Stimulated activated CD8-positive, alpha-beta memory T cell treated with anti-CD3 and anti-CD28 coated beads, Interleukin-7, amount 100 ng/mL, for 48 hours (primary cell): ENCODE data around the gene TRIM6.
"Not testable (repeated sequence)": the region's sequence is repeated elsewhere in the genome, so short reads cannot be mapped to it uniquely, and the experiment has no call there.

Source experiments
- DNase-seq, 2 donors: peaks; one replicate each; pipeline ENCODE4 v3.0.0-alpha.2; 2020; ENCODE audit warnings: low read depth in 1 of 2; ENCODE audit errors: extremely low read depth in 1 of 2

TRIM6 gene, protein sequence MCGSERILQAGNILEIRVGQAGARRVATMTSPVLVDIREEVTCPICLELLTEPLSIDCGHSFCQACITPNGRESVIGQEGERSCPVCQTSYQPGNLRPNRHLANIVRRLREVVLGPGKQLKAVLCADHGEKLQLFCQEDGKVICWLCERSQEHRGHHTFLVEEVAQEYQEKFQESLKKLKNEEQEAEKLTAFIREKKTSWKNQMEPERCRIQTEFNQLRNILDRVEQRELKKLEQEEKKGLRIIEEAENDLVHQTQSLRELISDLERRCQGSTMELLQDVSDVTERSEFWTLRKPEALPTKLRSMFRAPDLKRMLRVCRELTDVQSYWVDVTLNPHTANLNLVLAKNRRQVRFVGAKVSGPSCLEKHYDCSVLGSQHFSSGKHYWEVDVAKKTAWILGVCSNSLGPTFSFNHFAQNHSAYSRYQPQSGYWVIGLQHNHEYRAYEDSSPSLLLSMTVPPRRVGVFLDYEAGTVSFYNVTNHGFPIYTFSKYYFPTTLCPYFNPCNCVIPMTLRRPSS

GRCh38 chr11:5596607-5597201, at the start of gene TRIM6:
TRIM6 (plus strand) TSS chr11:5596637; CDS start chr11:5596898, 261 bp downstream.
- no peak for DNase-seq

GRCh38 chr11:5547982-5548381, 48.5 kb upstream of the TRIM6 start:
- no peak for DNase-seq

DNA sequence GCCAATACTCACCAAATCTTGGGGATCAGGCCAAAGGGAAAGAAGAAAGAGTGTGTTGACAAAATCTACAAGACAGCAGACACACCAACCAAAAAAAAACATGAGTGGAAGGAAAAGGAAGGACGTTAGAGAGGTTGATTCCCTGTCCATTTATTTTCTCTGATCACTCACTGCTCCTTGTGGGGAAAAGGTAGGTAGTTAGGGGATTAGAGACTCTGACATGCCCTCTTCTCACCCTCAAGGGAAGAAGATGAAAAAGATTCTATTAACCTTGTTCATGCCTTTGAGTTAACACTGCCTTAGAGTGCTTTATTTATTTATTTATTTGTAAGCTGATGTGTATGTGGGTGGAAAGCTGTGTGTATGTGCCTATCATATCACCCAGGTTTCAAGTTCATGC, 48.0 kb upstream of the TRIM6 start, which contains the start of gene OR52H1:
OR52H1 (minus strand) TSS at position 101 of the 400 bp plus-strand sequence. CDS start 3,035 bp downstream, outside the sequence.
- DNase-seq, result no peak

GRCh38 chr11:5550440-5551095, 45.9 kb upstream of the TRIM6 start:
- no peak for DNase-seq

DNA sequence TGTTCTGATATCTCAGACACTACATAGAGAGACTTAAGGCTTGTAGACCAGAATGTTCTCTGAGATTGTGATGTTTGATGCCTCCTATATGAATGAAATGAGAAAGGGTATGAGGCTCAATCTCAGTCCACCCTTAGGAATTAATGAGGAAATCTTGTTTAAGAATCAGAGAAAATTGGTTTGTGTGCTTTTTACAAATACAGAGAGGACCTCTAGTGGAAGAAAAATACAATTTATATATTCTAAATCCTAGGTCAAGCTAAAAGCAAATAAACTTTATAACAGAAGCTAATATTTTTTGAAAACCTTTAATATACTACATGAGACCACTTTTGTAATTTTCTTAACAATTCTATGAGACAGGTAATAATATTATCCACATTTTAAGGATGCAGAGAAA, 43.1 kb upstream of the TRIM6 start:
- DNase-seq, result no peak

DNA sequence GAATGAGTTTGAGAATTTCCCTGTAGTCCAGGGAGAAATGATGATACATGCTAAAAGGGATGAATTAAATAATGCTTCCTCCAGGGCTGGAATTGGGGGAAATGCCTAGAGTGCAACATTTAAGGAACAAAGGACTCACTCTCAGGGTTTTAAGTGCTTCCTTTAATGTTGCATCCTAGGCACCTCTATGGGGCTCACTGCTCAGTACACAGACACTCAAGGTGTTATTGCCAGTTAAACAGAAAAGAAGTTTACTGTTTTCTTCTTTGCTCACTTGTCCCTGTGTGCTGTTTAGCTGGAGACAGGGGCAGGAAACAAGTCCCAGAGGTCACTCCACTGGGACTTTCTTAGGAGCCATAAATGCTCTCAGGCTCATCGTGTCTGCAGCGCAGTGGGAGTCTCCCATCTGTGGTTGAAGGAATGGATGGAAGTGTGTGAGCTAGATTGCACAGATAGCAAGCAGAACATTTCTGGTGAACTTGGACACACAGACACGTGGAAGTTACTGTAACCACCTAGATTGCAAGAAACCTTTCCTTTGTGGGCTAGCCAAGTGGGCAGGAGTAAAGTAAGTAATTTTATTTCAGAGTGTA, 39.7 kb upstream of the TRIM6 start:
- DNase-seq, result no peak

DNA sequence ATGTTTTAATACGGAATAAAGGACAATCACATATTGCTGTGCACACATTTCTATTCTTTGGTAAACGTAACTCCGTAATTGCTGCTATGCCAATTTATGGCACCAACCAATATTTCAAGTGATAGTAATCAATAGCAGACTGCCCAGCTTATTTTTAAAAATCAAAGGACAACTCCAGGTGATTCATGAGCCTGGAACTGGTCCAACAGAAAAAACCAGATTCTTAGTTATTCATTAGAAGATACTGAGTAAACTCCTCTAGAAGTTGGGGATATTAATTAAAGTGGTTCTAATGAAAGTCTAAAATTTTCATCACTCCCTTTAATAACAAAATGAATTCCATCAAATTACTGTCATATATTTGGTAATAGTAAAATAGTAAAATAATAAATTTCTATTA, 38.7 kb upstream of the TRIM6 start:
- no peak for DNase-seq

DNA sequence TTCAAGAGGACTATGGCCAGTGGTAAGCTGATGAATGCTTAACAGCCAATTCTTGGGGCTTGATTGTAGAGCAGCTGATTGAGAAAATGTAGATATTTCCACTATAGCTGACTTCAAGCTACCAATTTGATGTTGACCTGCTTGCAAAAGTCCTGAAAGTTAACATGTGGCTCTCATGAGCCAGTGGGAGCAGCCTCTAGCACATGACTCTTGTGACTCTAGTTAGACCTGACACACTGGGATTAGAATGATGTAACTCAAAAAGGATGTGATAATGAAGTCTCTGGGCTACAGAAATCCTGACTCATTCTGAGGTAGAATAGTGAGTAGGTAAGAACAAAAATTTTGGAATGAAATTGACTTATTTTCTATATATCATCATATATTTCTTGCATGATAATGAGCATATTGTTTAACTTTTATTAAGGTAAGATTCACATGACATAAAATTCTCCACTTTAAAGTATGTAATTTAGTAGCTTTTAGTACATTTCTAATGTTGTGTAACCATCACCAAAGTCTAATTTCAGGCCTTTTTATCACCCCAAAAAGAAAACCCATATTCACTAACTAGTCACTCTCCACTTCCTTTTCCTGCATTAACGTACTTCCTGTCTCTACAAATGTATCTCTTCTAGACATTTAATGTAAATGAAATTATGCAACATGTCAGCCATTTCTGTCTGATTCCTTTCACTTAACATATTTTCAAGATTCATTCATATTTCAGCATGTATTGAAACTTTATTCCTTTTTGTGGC, 32.0 kb upstream of the TRIM6 start:
- no peak for DNase-seq

DNA sequence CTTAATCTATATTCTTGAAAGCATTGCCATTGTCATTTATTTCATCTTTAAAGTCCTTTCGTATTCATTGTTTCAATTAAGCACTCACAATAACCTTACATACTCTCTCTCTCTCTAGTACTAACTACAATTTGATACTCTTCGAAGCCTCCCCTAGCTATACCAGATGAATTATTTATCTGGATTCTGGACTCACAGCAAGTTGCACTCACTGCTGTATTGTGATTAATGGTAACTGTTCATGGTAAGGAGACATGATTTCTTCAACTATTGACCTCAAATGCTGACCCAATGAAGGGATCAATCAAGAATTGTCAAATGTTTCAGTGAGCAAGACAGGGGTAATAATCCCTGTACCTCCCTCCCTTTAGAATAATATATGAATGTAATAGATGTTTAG, 21.8 kb upstream of the TRIM6 start:
- no peak for DNase-seq

- DNase-seq, result no peak
Observed at GRCh38 chr11:5575152-5575551, 21.3 kb upstream of the TRIM6 start.

DNA sequence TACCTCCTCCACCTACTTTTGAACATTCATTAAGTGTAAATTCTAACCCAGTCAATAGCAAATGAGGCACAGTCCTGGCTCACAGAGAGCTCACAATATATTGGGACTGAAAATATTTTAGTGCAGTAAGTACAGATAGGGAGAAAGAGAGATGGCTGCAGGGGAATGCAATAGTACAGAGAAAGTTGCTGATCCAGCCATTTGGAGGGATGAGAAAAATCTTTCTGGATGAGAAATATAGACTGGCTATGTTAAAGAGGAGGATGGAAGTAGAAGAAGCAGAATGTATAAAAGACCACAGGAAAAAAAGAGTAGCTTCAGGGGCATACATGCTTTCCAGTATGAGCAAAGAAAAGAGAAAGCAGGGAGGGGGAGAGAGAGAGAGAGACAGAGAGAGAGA, 19.3 kb upstream of the TRIM6 start:
- no peak for DNase-seq

DNA sequence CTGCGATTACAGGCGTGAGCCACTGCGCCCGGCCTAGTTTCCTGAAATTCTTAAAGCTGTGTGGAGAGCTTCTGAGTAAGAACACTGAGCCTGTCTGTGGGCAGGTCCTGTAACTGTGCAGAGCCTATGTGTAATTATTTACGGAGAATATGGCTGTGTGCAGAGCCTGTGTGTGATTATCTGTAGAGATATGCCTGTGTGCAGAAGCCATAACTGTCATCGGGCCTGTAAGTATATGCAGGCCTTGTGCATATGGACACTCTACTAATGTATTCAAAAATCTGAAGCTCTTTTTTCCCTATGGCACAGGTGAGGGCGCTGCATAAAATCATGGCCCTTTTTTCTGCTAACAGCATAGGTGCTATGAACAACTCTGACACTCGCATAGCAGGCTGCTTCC, 15.9 kb upstream of the TRIM6 start, which contains the start of gene OR52B6:
OR52B6 (plus strand) TSS at position 301 of the 400 bp plus-strand sequence; CDS start at position 301, 0 bp downstream.
- no peak for DNase-seq

- DNase-seq, result no peak
Observed at GRCh38 chr11:5581014-5581413, 15.4 kb upstream of the TRIM6 start.

GRCh38 chr11:5584458-5584857, 12.0 kb upstream of the TRIM6 start:
- not testable (repeated sequence) for DNase-seq

DNA sequence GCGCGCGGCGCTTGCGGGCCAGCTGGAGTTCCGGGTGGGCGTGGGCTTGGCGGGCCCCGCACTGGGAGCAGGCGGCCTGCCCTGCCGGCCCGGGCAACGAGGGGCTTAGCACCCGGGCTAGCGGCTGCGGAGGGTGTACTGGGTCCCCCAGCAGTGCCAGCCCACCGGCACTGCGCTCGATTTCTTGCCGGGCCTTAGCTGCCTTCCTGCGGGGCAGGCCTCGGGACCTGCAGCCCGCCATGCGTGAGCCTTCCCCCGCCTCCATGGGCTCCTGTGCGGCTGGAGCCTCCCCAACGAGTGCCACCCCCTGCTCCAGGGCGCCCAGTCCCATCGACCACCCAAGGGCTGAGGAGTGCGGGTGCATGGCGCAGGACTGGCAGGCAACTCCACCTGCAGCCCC, 6.5 kb upstream of the TRIM6 start:
- DNase-seq, result not testable (repeated sequence)

DNA sequence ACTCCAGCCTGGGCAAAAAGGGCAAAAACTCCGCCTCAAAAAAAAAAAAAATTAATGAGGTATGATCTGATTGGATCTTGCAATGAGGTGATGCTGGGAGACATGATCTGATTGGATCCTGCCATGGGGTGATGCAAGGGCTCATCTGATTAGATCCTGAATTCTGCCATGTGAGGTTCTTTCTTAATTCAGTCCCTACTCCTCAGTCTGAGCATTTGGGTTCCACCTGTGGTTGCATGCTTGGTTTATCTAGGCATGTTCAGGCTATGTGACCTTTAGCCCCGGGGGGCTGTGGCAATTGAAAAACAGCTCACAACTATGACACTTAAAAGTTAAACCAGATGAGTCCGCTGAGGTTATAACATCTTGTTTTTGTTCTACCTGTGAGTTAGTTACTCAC, 4.8 kb upstream of the TRIM6 start:
- DNase-seq, result no peak

DNA sequence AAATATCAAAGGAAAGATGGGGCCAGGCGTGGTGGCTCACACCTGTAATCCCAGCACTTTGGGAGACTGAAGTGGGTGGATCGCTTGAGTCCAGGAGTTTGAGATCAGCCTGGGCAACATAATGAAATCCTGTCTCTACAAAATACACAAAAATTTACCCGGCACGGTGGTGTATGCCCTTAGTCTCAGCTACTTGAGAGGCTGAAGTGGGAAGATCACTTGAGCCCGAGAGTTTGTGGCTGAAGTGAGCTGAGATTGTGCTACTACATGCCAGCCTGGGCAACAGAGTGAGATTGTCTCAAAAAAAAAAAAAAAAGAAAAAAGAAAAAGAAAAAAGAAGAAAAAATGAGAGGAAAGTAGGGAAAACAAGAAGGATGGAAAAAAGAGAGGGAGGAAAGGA, 3.8 kb upstream of the TRIM6 start:
- no peak for DNase-seq

- DNase-seq, result no peak
Observed at GRCh38 chr11:5593146-5593545, 3.3 kb upstream of the TRIM6 start.

GRCh38 chr11:5597953-5598352, 1.5 kb downstream of the TRIM6 start:
- no peak for DNase-seq

DNA sequence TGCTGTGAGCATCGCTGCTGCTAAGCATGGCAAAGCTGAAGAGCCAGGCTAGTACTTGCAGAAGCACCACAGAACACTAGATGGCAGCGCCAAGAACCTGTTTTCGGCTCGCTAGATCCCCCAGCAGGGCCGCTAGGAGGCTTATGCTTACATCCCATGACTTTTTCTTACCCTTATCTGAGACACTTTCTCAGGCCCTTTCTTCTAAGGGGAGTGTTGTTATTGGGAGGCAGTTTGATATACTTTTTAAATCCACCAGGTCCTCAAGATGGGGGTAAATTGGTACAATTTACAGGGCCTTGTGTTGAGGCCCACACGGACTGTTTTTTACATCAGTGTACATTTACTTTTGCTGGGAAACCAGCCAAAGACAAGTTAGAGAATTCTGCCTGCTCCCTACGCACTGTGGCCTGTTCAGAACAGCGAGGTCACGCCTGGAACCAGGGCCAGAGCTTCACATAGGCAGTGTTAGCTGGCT, 4.0 kb downstream of the TRIM6 start:
- DNase-seq, result peak; percentile 17 to 30
